Neural cell (in vitro differentiated cells): Measurements from ENCODE around the gene PRSS21.

Source experiments
- TAF1 ChIP-seq: IDR thresholded peaks from 2 replicates; pipeline ENCODE4 v1.6.1; 2012; ENCODE audit warnings: low read depth
- TF ChIP-seq, protein P1 (sequence below): fragments of 450-650 bp; IDR thresholded peaks from 2 replicates; pipeline ENCODE4 v1.5.1; 2014; ENCODE audit warnings: antibody characterized with exemption, mild to moderate bottlenecking, moderate library complexity; ENCODE audit not compliant: poor library complexity, severe bottlenecking

DNA sequence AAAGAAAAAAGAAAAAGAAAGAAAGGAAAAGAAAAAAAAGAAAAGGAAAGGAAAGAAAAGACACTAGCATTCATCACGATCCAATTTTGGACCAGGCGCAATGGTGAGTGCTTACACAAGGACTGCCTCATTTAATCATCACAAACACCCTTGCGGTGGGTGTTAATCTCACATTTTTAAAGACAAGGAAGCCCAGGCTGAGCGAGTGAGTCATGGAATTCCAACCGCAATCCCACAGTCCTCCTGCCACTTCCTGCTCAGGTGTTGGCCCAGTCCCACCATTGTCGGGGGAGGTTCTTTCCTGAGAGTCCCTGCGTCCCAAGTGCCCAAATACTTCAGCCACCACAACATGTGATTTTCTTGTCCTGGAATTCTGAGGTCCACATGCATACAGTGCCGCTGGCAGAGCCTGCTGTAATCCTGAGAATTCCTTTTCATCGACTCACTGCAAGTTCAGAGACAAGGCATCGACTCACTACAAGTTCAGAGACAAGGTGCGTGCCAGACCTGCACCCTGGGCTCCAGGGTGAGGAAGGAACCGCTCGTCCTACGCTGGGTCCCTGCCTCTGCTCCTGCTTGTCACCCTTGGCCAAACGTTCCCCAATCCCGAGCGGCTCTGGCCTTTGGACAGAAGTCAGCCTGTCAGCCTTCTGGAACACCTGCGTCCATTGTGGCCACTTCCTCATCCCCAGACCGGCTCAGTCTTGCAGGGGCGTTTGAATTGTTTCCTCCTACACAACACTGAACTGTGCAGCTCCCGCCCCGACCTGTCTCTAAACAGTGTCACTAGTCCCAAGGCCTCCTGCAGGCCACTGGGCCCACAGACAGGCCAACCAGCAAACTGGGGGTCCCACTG lies 18.8 kb downstream of the PRSS21 start:
- TF ChIP-seq, protein P1, sequence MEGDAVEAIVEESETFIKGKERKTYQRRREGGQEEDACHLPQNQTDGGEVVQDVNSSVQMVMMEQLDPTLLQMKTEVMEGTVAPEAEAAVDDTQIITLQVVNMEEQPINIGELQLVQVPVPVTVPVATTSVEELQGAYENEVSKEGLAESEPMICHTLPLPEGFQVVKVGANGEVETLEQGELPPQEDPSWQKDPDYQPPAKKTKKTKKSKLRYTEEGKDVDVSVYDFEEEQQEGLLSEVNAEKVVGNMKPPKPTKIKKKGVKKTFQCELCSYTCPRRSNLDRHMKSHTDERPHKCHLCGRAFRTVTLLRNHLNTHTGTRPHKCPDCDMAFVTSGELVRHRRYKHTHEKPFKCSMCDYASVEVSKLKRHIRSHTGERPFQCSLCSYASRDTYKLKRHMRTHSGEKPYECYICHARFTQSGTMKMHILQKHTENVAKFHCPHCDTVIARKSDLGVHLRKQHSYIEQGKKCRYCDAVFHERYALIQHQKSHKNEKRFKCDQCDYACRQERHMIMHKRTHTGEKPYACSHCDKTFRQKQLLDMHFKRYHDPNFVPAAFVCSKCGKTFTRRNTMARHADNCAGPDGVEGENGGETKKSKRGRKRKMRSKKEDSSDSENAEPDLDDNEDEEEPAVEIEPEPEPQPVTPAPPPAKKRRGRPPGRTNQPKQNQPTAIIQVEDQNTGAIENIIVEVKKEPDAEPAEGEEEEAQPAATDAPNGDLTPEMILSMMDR: no peak
- no peak for TF ChIP-seq TAF1
